IPS DF 6.9 (cell line): ENCODE results near the gene TRIM71.

Experiments used
- DNase-seq: peaks from one replicate; pipeline ENCODE4 v3.0.0-alpha.2; 2013; ENCODE audit warnings: low read depth, low spot score
- H3K27ac ChIP-seq: one replicate; pipeline ENCODE4 v1.5.1; 2013; ENCODE audit warnings: low read length, control low read depth
- H3K27me3 ChIP-seq: 2 replicates; pipeline ENCODE4 v1.6.1; 2013; ENCODE audit warnings: mild to moderate bottlenecking, low read length; ENCODE audit not compliant: control insufficient read depth, insufficient read depth
- H3K36me3 ChIP-seq: 2 replicates; pipeline ENCODE4 v1.6.1; 2013; ENCODE audit warnings: low read length; ENCODE audit not compliant: control insufficient read depth, insufficient read depth
- H3K4me1 ChIP-seq: 2 replicates; pipeline ENCODE4 v1.6.1; 2013; ENCODE audit warnings: low read length; ENCODE audit not compliant: control insufficient read depth, insufficient read depth
- H3K4me3 ChIP-seq: 2 replicates; pipeline ENCODE4 v1.5.1; 2013; ENCODE audit warnings: mild to moderate bottlenecking, low read length
- H3K9me3 ChIP-seq: 2 replicates; pipeline ENCODE4 v1.6.1; 2013; ENCODE audit warnings: low read length, inconsistent platforms; ENCODE audit not compliant: control insufficient read depth, insufficient read depth
- WGBS: extraction: QIAGEN DNeasy Blood & Tissue Kit; methylation state at CpG from one replicate; pipeline ENCODE4 v1.1.7; 2013; ENCODE audit warnings: mixed read lengths, missing lambda C conversion rate; ENCODE audit not compliant: insufficient read length, insufficient coverage; 5-methylcytosine and 5-hydroxymethylcytosine counted together

TRIM71 gene

DNA sequence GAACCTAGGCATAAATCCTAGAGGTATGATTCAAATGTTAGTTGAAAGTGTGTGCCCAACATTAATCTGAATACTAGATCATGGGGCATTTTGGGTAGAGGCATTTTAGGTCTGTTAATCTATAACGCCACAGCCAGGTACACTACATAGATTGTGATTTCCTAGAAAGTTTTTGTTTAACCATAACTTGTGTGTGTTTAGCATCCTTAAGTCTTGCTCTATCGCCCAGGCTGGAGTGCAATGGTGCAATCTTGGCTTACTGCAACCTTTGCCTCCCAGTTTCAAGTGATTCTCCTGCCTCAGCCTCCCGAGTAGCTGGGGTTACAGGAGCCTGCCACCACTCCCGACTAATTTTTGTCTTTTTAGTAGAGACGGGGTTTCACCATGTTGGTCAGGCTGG is 59.1 kb downstream of the TRIM71 start:
- peaks cover 11% of the 10 kb centered on the region for H3K4me1 ChIP-seq

GRCh38 chr3:32877598-32877997 is 59.8 kb downstream of the TRIM71 start:
- peaks cover 8% of the 10 kb centered on the region for H3K4me1 ChIP-seq
- no peaks in the 10 kb centered on the region for H3K9me3 ChIP-seq
- no peaks in the 10 kb centered on the region for H3K27me3 ChIP-seq
- H3K27ac ChIP-seq = no peak overlapping the region
- no CpG with 5 or more reads among the region's 2 CpGs for WGBS
- DNase-seq = no peak
- H3K36me3 ChIP-seq = peaks cover 14% of the 10 kb centered on the region; the same call in 1 of the 2 replicates
- H3K4me3 ChIP-seq = no peak overlapping the region

More for the DNA sequence above, 59.1 kb downstream of the TRIM71 start:
- DNase-seq = no peak
- Histone ChIP-seq H3K36me3 (peaks cover 14% of the 10 kb centered on the region; the same call in 1 of the 2 replicates), H3K9me3 (no peaks in the 10 kb centered on the region), H3K4me3 (no peak overlapping the region), H3K27me3 (no peaks in the 10 kb centered on the region), H3K27ac (no peak overlapping the region)
- no CpG with 5 or more reads among the region's 5 CpGs for WGBS

DNA sequence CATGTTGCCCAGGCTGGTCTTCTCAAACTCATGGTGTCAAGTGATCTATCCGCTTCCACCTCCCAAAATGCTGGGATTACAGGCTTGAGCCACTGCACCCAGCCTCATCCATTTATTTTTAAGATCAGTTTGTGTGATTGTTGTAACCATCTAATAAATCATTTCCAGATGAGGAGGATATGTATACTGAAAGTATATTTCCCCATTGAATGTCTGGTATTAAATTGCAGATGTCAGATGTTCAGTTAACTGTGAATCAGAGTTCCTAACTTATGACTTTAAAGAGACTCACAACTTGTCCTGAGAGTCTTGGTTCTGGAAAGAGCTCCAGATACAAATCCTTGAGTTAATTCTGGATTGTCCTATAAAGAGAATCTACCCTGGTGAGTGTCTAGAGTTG is 62.4 kb downstream of the TRIM71 start:
- H3K4me3 ChIP-seq = no peak overlapping the region
- DNase-seq = no peak
- no peaks in the 10 kb centered on the region for H3K27me3 ChIP-seq
- H3K27ac ChIP-seq = no peak overlapping the region
- H3K36me3 ChIP-seq = peaks cover 11% of the 10 kb centered on the region; the same call in 1 of the 2 replicates
- no peaks in the 10 kb centered on the region for H3K9me3 ChIP-seq
- no CpG with 5 or more reads among the region's 1 CpG for WGBS
- peaks cover 1% of the 10 kb centered on the region; the same call in 1 of the 2 replicates for H3K4me1 ChIP-seq

GRCh38 chr3:32881624-32882023 is 63.8 kb downstream of the TRIM71 start:
- no peaks in the 10 kb centered on the region for H3K27me3 ChIP-seq
- H3K36me3 ChIP-seq = peaks cover 23% of the 10 kb centered on the region
- no CpG with 5 or more reads among the region's 2 CpGs for WGBS
- H3K27ac ChIP-seq = no peak overlapping the region
- H3K4me3 ChIP-seq = no peak overlapping the region
- no peaks in the 10 kb centered on the region; the same call in 1 of the 2 replicates for H3K4me1 ChIP-seq
- no peak for DNase-seq
- H3K9me3 ChIP-seq = no peaks in the 10 kb centered on the region

- DNase-seq = no peak
- Histone ChIP-seq H3K4me1 (no peaks in the 10 kb centered on the region; the same call in 1 of the 2 replicates), H3K9me3 (no peaks in the 10 kb centered on the region), H3K36me3 (peaks cover 24% of the 10 kb centered on the region), H3K4me3 (no peak overlapping the region), H3K27me3 (no peaks in the 10 kb centered on the region), H3K27ac (no peak overlapping the region)
- no CpG with 5 or more reads among the region's 1 CpG for WGBS
These were observed 64.4 kb downstream of the TRIM71 start for GRCh38 chr3:32882189-32882588.

- no peak for DNase-seq
- Histone ChIP-seq H3K27me3 (no peaks in the 10 kb centered on the region), H3K4me1 (no peaks in the 10 kb centered on the region; the same call in 1 of the 2 replicates), H3K4me3 (no peak overlapping the region), H3K36me3 (peaks cover 24% of the 10 kb centered on the region), H3K27ac (no peak overlapping the region), H3K9me3 (no peaks in the 10 kb centered on the region)
- WGBS = no CpG with 5 or more reads among the region's 6 CpGs
These were observed 64.8 kb downstream of the TRIM71 start for GRCh38 chr3:32882603-32883025.

GRCh38 chr3:32883817-32884216 is 66.0 kb downstream of the TRIM71 start:
- no peaks in the 10 kb centered on the region; the same call in 1 of the 2 replicates for H3K4me1 ChIP-seq
- no peaks in the 10 kb centered on the region for H3K27me3 ChIP-seq

DNA sequence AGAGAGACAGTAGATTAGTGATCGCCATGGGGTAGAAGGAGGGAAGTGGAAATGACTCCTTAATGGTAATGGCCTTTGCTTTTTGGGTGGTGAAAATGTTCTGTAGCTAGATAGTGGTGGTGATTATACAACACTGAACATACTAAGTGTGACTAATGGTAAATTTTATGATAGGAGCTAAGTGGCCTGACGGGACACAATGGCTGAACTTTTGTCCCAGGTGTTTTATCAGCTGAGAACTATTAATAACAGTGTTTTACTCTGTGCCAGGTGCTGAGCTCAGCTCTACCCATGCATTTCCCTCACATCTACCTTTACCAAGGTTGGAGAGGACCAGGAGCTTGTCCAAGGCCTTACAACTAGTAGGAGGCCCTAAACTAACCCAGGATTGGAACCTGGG is 66.8 kb downstream of the TRIM71 start:
- no peak overlapping the region for H3K4me3 ChIP-seq
- WGBS = no CpG with 5 or more reads among the region's 2 CpGs
- DNase-seq = no peak
- no peaks in the 10 kb centered on the region; the same call in 1 of the 2 replicates for H3K4me1 ChIP-seq
- H3K36me3 ChIP-seq = peaks cover 21% of the 10 kb centered on the region
- no peak overlapping the region for H3K27ac ChIP-seq
- H3K9me3 ChIP-seq = no peaks in the 10 kb centered on the region
- no peaks in the 10 kb centered on the region for H3K27me3 ChIP-seq

More at GRCh38 chr3:32883817-32884216, 66.0 kb downstream of the TRIM71 start:
- no CpG with 5 or more reads among the region's 2 CpGs for WGBS
- H3K9me3 ChIP-seq = no peaks in the 10 kb centered on the region
- H3K36me3 ChIP-seq = peaks cover 21% of the 10 kb centered on the region
- no peak overlapping the region for H3K4me3 ChIP-seq
- no peak overlapping the region for H3K27ac ChIP-seq
- DNase-seq = no peak

GRCh38 chr3:32885283-32885901 is 67.6 kb downstream of the TRIM71 start:
- H3K4me1 ChIP-seq = peaks cover under 1% of the 10 kb centered on the region; the same call in 1 of the 2 replicates
- H3K27me3 ChIP-seq = no peaks in the 10 kb centered on the region
- H3K9me3 ChIP-seq = no peaks in the 10 kb centered on the region
- DNase-seq = no peak
- H3K36me3 ChIP-seq = peaks cover 28% of the 10 kb centered on the region
- WGBS = no CpG with 5 or more reads among the region's 11 CpGs
- H3K27ac ChIP-seq = no peak overlapping the region
- H3K4me3 ChIP-seq = no peak overlapping the region

GRCh38 chr3:32886296-32886695 is 68.5 kb downstream of the TRIM71 start:
- Histone ChIP-seq H3K4me3 (no peak overlapping the region), H3K36me3 (peaks cover 38% of the 10 kb centered on the region), H3K27me3 (no peaks in the 10 kb centered on the region), H3K9me3 (no peaks in the 10 kb centered on the region), H3K27ac (no peak overlapping the region), H3K4me1 (peaks cover 5% of the 10 kb centered on the region)
- WGBS = no CpG with 5 or more reads among the region's 4 CpGs
- no peak for DNase-seq

DNA sequence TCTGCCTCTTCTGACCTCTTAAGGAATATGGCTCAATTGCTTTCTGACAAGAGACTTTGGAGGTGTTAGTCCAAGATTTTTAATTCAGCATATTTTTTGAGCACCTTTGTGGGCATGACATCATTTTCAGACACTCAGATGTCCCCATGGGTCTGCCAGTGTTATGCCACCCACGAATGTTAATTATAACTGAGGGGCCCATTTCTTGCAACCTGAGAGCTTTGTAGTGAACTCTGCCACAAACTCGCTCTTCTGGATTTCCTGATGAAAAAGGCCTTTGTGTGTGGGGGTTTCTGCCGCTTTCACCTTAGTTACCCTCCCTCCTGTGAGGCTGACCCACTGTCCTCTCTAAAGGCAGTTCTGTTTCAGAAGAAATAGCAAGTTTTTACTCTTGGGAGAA is 69.1 kb downstream of the TRIM71 start:
- DNase-seq = no peak
- Histone ChIP-seq H3K9me3 (no peaks in the 10 kb centered on the region), H3K4me1 (peaks cover 5% of the 10 kb centered on the region), H3K27ac (no peak overlapping the region), H3K4me3 (no peak overlapping the region), H3K27me3 (no peaks in the 10 kb centered on the region), H3K36me3 (peaks cover 42% of the 10 kb centered on the region)
- no CpG with 5 or more reads among the region's 3 CpGs for WGBS
